GM15510 (cell line): ENCODE data around the gene NFILZ.

Source experiments
- POLR2A ChIP-seq: IDR thresholded peaks from 3 replicates; pipeline ENCODE4 v1.6.1; 2011; ENCODE audit warnings: borderline replicate concordance; ENCODE audit not compliant: insufficient read length; ENCODE audit errors: extremely low read depth

NFILZ gene

DNA sequence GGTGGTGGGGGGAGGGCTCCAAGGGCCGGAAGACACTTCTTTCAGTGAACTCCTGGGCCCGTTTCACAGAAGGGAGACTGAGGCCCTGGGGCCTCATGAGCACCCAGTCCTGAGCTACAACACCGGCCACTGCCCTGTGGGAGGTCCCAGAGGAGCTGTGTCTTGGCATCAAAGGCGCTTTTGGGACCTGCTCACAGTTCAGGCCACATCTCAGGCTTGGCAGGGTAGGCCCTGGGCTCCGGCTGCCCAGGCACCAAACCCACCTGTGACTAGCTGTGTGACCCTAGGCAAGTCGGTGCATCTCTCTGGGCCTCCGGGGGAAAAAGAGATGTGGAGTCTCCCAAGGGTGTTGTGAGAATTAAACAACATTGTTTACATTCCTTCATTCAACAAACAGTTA is 29.5 kb downstream of the NFILZ start:
- no peak for TF ChIP-seq POLR2A

DNA sequence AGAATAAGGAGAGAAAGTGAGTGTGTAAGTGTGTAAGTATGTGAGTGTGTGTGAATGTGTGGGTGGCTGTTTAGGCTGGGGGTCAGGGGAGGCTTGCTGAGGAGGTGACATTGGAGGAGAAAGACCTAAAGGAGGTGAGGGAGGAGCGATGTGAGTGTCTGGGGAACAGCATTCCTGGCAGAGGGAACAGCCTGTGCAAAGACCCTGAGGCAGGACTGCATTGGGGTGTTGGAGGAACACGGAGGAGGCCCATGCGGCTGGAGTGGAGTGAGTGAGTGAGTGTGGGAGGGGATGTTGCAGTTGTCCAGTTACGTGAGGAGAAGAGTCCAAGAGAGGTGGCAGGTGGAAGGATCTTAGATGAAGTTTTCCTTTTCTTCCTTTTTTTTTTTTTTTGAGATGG is 31.8 kb downstream of the NFILZ start:
- TF ChIP-seq POLR2A: no peak

DNA sequence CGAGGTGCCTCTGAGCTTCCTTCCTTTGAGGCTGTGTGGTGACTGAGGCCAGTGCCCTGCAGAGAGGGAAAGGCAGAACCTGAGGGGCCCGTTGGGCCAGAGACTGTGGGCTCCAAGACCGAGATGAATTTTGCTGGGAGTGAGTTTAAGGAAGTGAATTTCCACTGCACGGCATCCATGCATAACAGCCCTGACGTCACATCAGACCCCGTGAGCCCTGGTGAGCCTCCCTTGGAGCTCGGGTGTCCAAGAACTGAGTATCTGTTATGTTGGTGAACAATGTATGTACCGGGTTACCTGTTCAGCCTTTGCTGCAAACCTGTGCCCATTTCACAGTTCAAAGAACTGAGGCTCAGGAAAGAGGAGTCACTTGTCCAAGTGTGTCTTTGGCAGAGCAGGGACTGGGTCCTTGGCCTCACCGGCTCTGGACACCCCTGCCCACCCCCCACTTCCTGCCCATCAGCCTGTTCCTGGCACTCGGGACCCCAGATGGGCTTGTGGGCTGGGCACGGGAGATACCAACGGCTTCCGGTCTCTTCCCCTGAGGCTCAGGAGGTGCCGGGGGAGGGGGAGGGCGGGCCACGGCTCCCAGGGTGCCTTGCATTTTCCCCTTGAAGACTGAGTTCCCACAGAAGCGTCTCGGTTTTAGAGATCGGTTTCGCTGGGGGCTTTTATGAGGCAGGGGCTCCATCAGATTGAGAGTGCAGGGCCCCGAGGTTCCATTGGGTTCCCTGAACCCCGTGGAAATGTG is 33.7 kb downstream of the NFILZ start:
- TF ChIP-seq POLR2A: no peak

DNA sequence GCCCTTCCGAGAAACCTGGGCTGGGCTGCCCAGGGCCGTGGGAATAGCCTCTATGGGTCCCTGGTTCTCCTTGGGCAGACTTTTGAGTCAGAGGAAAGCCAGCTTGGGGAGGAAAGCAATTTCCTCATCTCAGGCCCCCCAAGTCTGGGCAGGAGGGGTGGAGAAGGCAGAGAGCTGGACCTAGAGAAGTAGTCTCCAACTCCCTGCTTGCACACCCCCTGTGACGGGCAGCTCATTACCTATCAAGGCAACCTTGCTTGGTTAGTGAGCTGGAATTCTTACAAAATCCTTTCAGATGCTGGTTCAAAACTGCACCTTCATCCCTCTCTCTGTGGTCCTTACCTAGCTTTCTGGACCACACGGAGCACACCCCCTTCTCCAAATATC is 34.2 kb downstream of the NFILZ start:
- no peak for TF ChIP-seq POLR2A

DNA sequence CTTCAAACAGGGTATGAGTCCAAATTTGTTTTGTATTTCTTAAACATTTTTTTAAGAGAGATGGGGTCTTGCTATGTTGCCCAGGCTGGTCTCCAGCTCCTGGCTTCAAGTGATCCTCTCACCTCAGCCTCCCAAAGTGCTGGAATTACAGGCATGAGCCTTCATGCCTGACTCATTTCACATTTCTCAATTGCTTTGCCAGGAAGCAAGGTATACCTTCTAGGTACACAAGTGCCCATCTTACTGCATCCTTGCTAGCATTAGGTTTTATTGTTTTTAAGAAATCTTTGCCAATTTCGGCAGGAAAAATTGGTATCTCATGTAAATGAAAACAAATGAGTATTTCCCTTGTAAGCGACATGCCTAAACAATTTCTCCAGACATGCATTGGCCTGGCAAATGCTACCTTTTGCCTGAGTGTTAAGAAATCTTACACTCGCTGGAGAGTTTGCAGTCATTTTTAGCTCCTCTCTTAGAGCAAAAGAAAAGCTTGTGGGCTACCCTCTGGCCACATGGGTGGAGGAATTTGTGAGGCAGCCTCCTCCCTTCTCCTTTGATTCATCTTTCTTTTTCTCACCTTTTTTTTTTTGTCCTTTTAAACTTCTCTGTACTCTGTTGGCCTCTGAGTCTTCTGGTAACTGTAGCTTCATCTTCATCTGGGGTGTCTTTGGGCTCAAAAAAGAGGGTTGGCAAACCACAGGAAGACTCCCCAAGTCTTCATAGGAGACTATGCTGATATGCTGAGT is 35.2 kb downstream of the NFILZ start:
- no peak for TF ChIP-seq POLR2A

DNA sequence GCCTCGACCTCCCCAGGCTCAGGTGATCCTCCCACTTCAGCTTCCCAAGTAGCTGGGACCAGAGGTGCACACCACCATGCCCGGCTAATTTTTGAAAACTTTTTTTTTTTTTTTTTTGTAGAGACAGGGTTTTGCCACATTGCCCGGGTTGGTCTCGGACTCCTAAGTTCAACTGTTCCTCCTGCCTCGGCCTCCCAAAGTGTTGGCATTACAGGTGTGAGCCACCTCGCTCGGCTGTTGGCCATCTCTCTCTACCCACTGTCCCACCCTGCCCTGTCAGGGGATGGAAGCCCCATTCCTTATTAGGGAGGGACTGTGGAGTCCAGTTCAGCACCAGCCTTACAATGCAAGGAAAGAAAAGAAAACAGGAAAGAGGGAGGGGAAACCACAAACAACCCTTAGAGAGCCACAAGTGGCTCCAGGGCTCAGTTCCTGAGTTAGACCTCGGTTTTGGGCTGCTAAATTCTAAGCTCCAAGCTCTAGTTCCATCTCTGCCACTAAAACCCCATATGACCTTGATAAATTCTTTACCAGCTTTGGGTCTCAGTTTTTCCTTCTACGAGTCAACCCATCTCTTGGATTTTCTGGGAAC is 36.5 kb downstream of the NFILZ start:
- no peak for TF ChIP-seq POLR2A

DNA sequence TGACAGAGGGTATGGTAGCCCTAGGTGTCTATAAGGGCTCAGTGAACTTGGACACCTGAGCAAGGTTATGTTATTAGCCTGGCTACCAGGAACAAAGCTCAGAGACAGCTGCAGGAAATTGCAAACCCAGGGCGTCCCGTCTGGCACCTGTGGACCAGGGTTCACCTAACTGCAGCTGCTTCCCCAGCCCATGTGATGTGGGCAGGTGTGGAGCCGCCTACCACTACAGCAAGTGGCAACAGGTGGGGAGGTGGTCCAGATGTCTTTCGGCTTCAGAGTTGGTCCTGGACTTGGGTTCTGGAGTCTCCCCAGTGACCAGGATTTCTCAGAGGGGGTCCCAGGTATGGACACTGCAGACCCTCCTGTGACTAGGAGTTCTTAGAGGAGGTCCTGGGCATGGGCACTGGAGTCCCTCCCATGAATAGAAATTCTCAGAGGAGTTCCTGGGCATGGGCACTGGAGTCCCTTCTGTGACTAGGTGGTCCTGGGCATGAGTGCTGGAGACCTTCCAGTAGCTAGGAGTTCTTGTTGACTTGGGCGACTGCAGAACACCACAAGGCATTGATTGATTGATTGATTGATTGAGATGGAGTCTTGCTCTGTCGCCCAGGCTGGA is 43.0 kb downstream of the NFILZ start:
- no peak for TF ChIP-seq POLR2A

DNA sequence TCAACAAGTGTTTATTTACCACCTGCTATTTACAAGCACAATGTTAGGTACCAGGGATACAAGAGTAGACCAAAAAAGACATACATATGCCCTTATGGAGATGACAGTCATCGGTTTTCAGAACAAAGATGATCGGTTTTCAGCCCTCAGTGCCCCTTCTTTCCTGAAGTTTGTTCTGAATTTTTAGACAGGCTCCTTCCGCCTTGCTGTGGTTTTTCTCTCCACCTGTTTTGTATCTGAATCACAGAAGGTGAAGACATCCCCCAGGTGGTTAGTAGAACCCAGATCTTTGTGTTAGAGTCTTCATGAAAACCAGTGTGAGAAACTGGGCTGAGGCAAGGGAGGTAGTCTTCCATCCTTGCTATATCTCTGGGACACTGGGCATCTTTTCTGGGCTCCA is 44.6 kb downstream of the NFILZ start:
- TF ChIP-seq POLR2A: no peak

DNA sequence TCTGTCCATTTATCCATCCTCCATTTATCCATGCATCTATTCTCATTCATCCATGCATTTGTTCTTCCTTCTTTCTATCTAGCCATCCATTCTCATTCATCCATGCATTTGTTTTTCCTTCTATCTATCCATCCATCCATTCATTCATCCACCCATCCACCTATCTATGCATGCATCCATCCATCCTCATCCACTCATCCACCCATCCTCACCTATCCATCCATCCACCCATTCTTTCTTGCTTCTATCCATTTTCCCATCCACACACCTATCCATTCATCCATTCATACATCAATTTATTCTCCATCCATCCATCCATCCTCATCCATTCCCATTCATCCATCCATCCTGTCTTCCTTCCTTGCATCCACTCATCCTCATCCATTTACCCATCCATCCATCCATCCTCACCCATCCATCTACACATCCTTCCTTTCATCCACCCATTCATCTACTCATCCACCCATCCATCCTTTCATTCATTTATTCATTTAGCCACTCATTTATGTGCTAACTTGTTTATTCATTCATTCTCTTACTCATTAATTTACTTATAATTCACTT is 47.9 kb downstream of the NFILZ start:
- no peak for TF ChIP-seq POLR2A
